HepG2 (cell line): ENCODE measurements around the gene ZFP92. TPM values are rescaled to one million over a fixed set of nuclear protein-coding genes. Genes with fewer than 3 reads are reported as not detected.

Experiments used
- ATAC-seq: fragments of 200-7000 bp; cut with Tn5 transposase; 3 replicates; pipeline ENCODE4 v1.9.1; 2020; ENCODE audit warnings: mild to moderate bottlenecking, moderate library complexity
- BruUV-seq: library from RNA; stranded (reverse); fragments of 400-500 nt; replicated peaks from 2 replicates; lab custom pipeline; 2021; lab: Mats Ljungman, UMichigan
- CTCF ChIA-PET: fragments of 300-600 bp; formaldehyde crosslinking; extraction: SDS; loops from one replicate; lab custom pipeline; 2021; ENCODE audit warnings: low total read pairs, inconsistent platforms, low intra/inter-chr PET ratio; lab: Yijun Ruan, JAX
- POLR2A ChIA-PET: fragments of 350-600 bp; sonication (Branson Sonifier 250); formaldehyde crosslinking; loops from one replicate; lab custom pipeline; 2020; ENCODE audit warnings: antibody characterized with exemption, inconsistent platforms; lab: Yijun Ruan, JAX
- DNase-seq: peaks from one replicate; pipeline ENCODE4 v3.0.0-alpha.2; 2015; ENCODE audit warnings: low spot score
- FAIRE-seq: peaks from 3 replicates; lab custom pipeline; 2011; peaks lifted over from hg19 to GRCh38; lab: Jason Lieb, UNC
- H2AFZ ChIP-seq: one replicate; pipeline ENCODE4 v1.6.1; 2011; ENCODE audit warnings: low read length, inconsistent platforms
- H3K27ac ChIP-seq: fragments of 300-600 bp; 3 replicates; pipeline ENCODE4 v1.8.0; 2011; ENCODE audit warnings: mixed run types, mild to moderate bottlenecking, mixed read lengths, low read length, inconsistent platforms; ENCODE audit not compliant: insufficient read depth; ENCODE audit errors: extremely low read length
- H3K27me3 ChIP-seq, 2 experiments: fragments of 200-600 bp in 1 of 2; 2 replicates in 1 of 2; 3 replicates in 1 of 2; pipeline versions ENCODE4 v1.6.0 to v1.8.0; 2011; ENCODE audit warnings: low read length in 2 of 2, mild to moderate bottlenecking in 2 of 2, moderate library complexity in 2 of 2, inconsistent platforms in 1 of 2; ENCODE audit not compliant: insufficient read depth in 2 of 2, control insufficient read depth in 1 of 2
- H3K36me3 ChIP-seq, 2 experiments: fragments of 200-600 bp in 1 of 2; replicated peaks in 1 of 2; 2 replicates in 1 of 2; 3 replicates in 1 of 2; pipeline versions ENCODE4 v1.5.1 to v1.8.0; 2011; ENCODE audit warnings: low read length in 2 of 2, inconsistent platforms in 1 of 2; ENCODE audit not compliant: insufficient read depth in 2 of 2, control insufficient read depth in 1 of 2
- H3K4me1 ChIP-seq: 2 replicates; pipeline ENCODE4 v1.5.1; 2012; ENCODE audit warnings: low read length, inconsistent platforms; ENCODE audit not compliant: insufficient read depth
- H3K4me2 ChIP-seq: 2 replicates; pipeline ENCODE4 v1.6.0; 2011; ENCODE audit warnings: low read depth, low read length, inconsistent platforms
- H3K4me3 ChIP-seq, 3 experiments: fragments of 200-600 bp in 1 of 3; sonication (generic), shearing (Covaris generic) in 1 of 3; replicated peaks in 1 of 3; 2 replicates each; pipeline ENCODE4 v1.5.1; 2011 to 2016; ENCODE audit warnings: low read length in 3 of 3, inconsistent platforms in 2 of 3, low read depth in 2 of 3, mild to moderate bottlenecking in 2 of 3, control low read depth in 1 of 3, mixed read lengths in 1 of 3; ENCODE audit not compliant: insufficient read depth in 1 of 3
- H3K79me2 ChIP-seq: one replicate; pipeline ENCODE4 v1.6.1; 2011; ENCODE audit warnings: low read length, inconsistent platforms; ENCODE audit not compliant: insufficient read depth
- H3K9ac ChIP-seq: 2 replicates; pipeline ENCODE4 v1.6.0; 2011; ENCODE audit warnings: mild to moderate bottlenecking, low read depth, low read length, inconsistent platforms; ENCODE audit not compliant: insufficient read depth
- H3K9me3 ChIP-seq: 2 replicates; pipeline ENCODE4 v1.5.1; 2012; ENCODE audit warnings: mild to moderate bottlenecking, low read length
- H4K20me1 ChIP-seq: 2 replicates; pipeline ENCODE4 v1.6.0; 2011; ENCODE audit warnings: inconsistent platforms, mild to moderate bottlenecking, low read length, moderate library complexity; ENCODE audit not compliant: insufficient read depth
- ATF7-NPFF ChIP-seq: sonication (generic); formaldehyde crosslinking; IDR thresholded peaks from 2 replicates; pipeline ENCODE4 v1.8.1; 2023; ENCODE audit warnings: mild to moderate bottlenecking, low read depth, missing genetic modification reagents, moderate library complexity
- CENPX ChIP-seq: sonication (generic); formaldehyde crosslinking; IDR thresholded peaks from 2 replicates; pipeline ENCODE4 v1.9.0; 2021; ENCODE audit warnings: mild to moderate bottlenecking, missing genetic modification reagents, moderate library complexity
- HHEX ChIP-seq: IDR thresholded peaks from 2 replicates; pipeline ENCODE4 v1.6.1; 2016; ENCODE audit warnings: control low read depth
- KLF16 ChIP-seq, 2 experiments: sonication (generic) in 1 of 2; formaldehyde crosslinking in 1 of 2; IDR thresholded peaks; 2 replicates each; pipeline versions ENCODE4 v1.6.1 to v1.8.0; 2016 to 2023; ENCODE audit warnings: missing genetic modification reagents in 2 of 2, missing compliant biosample characterization in 1 of 2
- NFATC3 ChIP-seq: sonication (generic); formaldehyde crosslinking; IDR thresholded peaks from 2 replicates; pipeline ENCODE4 v1.5.1; 2020; ENCODE audit warnings: mild to moderate bottlenecking, missing genetic modification reagents
- NFRKB ChIP-seq: fragments of 450-650 bp; IDR thresholded peaks from 2 replicates; pipeline ENCODE4 v1.6.1; 2017
- PHF8 ChIP-seq: sonication (generic); formaldehyde crosslinking; IDR thresholded peaks from 2 replicates; pipeline ENCODE4 v1.5.0; 2020; ENCODE audit warnings: missing genetic modification reagents
- TAF15 ChIP-seq: fragments of 200-400 bp; formaldehyde crosslinking; IDR thresholded peaks from one replicate; pipeline ENCODE4 v1.6.1; 2018; ENCODE audit warnings: mild to moderate bottlenecking, low read depth, low read length; ENCODE audit not compliant: poor library complexity, severe bottlenecking
- TMF1 ChIP-seq: sonication (generic); formaldehyde crosslinking; IDR thresholded peaks from 2 replicates; pipeline ENCODE4 v1.8.1; 2022; ENCODE audit warnings: low read depth, missing genetic modification reagents
- TSC22D2 ChIP-seq: sonication (generic); formaldehyde crosslinking; IDR thresholded peaks from 2 replicates; pipeline ENCODE4 v1.5.1; 2020; ENCODE audit warnings: missing genetic modification reagents, mild to moderate bottlenecking, borderline replicate concordance
- ZBTB26 ChIP-seq: IDR thresholded peaks from 2 replicates; pipeline ENCODE4 v1.6.1; 2016; ENCODE audit warnings: missing compliant biosample characterization, missing genetic modification reagents, borderline replicate concordance
- ZNF331 ChIP-seq: sonication (generic); formaldehyde crosslinking; IDR thresholded peaks from 2 replicates; pipeline ENCODE4 v1.4.0; 2020; ENCODE audit warnings: missing genetic modification reagents
- ZNF431 ChIP-seq: sonication (generic); formaldehyde crosslinking; IDR thresholded peaks from 2 replicates; pipeline ENCODE4 v1.9.0; 2022; ENCODE audit warnings: missing genetic modification reagents, low read depth, mild to moderate bottlenecking, borderline replicate concordance
- ZSCAN5A ChIP-seq: sonication (generic); formaldehyde crosslinking; IDR thresholded peaks from 2 replicates; pipeline ENCODE4 v1.8.0; 2022; ENCODE audit warnings: mild to moderate bottlenecking, missing genetic modification reagents, borderline replicate concordance
- WGBS: methylation state at CpG from one replicate; pipeline ENCODE4 v1.1.6; 2017; ENCODE audit warnings: low lambda C conversion rate; 5-methylcytosine and 5-hydroxymethylcytosine counted together
- in situ Hi-C: cut with HindIII; loops from 2 replicates; pipeline ENCODE4 v1.10.0; 2017; ENCODE audit warnings: low pct_unique_long_range_greater_than_20kb; ENCODE audit not compliant: extremely low pct_ligation_motif_present
- intact Hi-C: fragments of 100-400 bp; cut with micrococcal nuclease; formaldehyde crosslinking; loops from one replicate; pipeline ENCODE4 v1.10.0; 2022; ENCODE audit not compliant: unreplicated experiment
- polyA plus RNA-seq, 8 experiments: library from polyadenylated mRNA; depleted of rRNA in 3 of 8; stranded (reverse) in 7 of 8; unstranded in 1 of 8; fragments of >200 nt; fragmentation: Illumina TruSeq in 4 of 8; extraction: Trizol in 4 of 8; gene quantifications; 2 replicates each; pipeline versions ENCODE4 v1.2.1 to v1.2.3, GENCODE V29; 2011 to 2016; ENCODE audit warnings: low read depth in 4 of 8, missing spikeins in 1 of 8, mixed read lengths in 1 of 8; ENCODE audit not compliant: insufficient read depth in 1 of 8
- total RNA-seq, 5 experiments: library from RNA; depleted of rRNA; stranded (reverse); fragments of >200 nt; fragmentation: Illumina TruSeq; extraction: Trizol; gene quantifications; 2 replicates each; pipeline ENCODE4 v1.2.3, GENCODE V29; 2016; ENCODE audit warnings: low read depth in 1 of 5
- TF ChIP-seq, protein P1 (sequence below): sonication (generic); formaldehyde crosslinking; IDR thresholded peaks from 2 replicates; pipeline ENCODE4 v1.9.0; 2021; ENCODE audit warnings: missing genetic modification reagents, borderline replicate concordance
- TF ChIP-seq, protein P2 (sequence below): sonication (generic); formaldehyde crosslinking; IDR thresholded peaks from 2 replicates; pipeline ENCODE4 v1.8.0; 2022; ENCODE audit warnings: missing genetic modification reagents, mild to moderate bottlenecking, borderline replicate concordance

ZFP92 gene
- total and polyA plus RNA-seq, 2 of the 13 experiments (the other 11 are each of a cell fraction or from before 2014, with no cell fraction given), result 0.02 TPM; not detected in 1

DNA sequence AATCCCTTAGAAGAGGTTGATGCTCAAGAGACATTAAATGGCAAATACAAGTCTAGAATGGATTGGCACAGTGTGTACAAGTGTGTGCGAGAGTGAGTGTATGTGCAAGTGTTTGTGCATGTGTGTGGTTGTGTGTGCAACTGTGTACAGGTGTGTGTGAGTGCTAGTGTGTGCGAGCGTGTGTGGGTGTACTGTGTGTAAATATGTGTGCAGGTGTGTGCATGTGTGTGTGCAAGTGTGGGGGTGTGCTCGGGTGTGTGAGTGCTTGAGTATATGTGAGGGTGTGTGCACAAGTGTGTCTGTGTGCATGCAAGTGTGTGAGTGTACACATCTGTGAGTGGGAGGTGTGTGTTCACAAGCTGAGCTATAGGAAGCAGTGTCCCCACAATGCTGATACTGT is 28.7 kb downstream of the ZFP92 start (continued):
- no peak for TF ChIP-seq TSC22D2
- no peak for TF ChIP-seq KLF16 (CRISPR knock-in tag; IDR thresholded peaks at IDR 0.05)
- no peak for TF ChIP-seq ZNF431 (CRISPR knock-in tag)
- TF ChIP-seq ATF7-NPFF (CRISPR knock-in tag), result no peak
- no peak for TF ChIP-seq NFRKB
- TF ChIP-seq NFATC3 (CRISPR knock-in tag), result no peak
- TF ChIP-seq, all 625 proteins: peak for 0

GRCh38 chrX:153440556-153441135 is 29.4 kb downstream of the ZFP92 start:
- no peaks in the 10 kb centered on the region for H4K20me1 ChIP-seq
- H3K4me3 ChIP-seq, result no peak overlapping the region
- no peaks in the 10 kb centered on the region for H3K4me1 ChIP-seq
- no peaks in the 10 kb centered on the region for H3K9me3 ChIP-seq
- H2AFZ ChIP-seq, result no peak overlapping the region
- 0% methylated on average over 1 of the region's 13 CpGs for WGBS
- no peaks in the 10 kb centered on the region for H3K79me2 ChIP-seq
- no peak overlapping the region for H3K9ac ChIP-seq
- no peaks in the 10 kb centered on the region; a peak in 1 of 5 replicates for H3K27me3 ChIP-seq
- FAIRE-seq (no peak), ATAC-seq (no peak), DNase-seq (no peak)
- H3K36me3 ChIP-seq, result no peaks in the 10 kb centered on the region
- BruUV-seq, result no TSS peak
- ChIA-PET POLR2A (no interaction called here), CTCF (no interaction called here)
- no peak overlapping the region for H3K27ac ChIP-seq
- intact Hi-C loops, result no loop called here
- in situ Hi-C loops, result no loop called here
- no peak overlapping the region for H3K4me2 ChIP-seq
- TF ChIP-seq ZSCAN5A (CRISPR knock-in tag) (no peak), HHEX (no peak), TMF1 (CRISPR knock-in tag) (no peak), PHF8 (CRISPR knock-in tag) (no peak), CENPX (no peak), ZBTB26 (no peak), ZNF331 (CRISPR knock-in tag) (no peak), TAF15 (no peak)
- TF ChIP-seq, protein P1, sequence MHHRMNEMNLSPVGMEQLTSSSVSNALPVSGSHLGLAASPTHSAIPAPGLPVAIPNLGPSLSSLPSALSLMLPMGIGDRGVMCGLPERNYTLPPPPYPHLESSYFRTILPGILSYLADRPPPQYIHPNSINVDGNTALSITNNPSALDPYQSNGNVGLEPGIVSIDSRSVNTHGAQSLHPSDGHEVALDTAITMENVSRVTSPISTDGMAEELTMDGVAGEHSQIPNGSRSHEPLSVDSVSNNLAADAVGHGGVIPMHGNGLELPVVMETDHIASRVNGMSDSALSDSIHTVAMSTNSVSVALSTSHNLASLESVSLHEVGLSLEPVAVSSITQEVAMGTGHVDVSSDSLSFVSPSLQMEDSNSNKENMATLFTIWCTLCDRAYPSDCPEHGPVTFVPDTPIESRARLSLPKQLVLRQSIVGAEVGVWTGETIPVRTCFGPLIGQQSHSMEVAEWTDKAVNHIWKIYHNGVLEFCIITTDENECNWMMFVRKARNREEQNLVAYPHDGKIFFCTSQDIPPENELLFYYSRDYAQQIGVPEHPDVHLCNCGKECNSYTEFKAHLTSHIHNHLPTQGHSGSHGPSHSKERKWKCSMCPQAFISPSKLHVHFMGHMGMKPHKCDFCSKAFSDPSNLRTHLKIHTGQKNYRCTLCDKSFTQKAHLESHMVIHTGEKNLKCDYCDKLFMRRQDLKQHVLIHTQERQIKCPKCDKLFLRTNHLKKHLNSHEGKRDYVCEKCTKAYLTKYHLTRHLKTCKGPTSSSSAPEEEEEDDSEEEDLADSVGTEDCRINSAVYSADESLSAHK (CRISPR knock-in tag), result no peak
- TF ChIP-seq, protein P2, sequence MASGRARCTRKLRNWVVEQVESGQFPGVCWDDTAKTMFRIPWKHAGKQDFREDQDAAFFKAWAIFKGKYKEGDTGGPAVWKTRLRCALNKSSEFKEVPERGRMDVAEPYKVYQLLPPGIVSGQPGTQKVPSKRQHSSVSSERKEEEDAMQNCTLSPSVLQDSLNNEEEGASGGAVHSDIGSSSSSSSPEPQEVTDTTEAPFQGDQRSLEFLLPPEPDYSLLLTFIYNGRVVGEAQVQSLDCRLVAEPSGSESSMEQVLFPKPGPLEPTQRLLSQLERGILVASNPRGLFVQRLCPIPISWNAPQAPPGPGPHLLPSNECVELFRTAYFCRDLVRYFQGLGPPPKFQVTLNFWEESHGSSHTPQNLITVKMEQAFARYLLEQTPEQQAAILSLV (CRISPR knock-in tag), result no peak
